Measurements from ENCODE around the gene KLHL30. TPM values are rescaled to one million over a fixed set of nuclear protein-coding genes. Genes with fewer than 3 reads are reported as not detected.

KLHL30 gene
- total RNA-seq, 1 experiment from 2014 or later = not detected

- Mint-ChIP-seq H3K27ac (no peak overlapping the region), H3K27me3 (ENCODE audit: low read depth) (no peaks in the 10 kb centered on the region; the same call in 1 of the 2 replicates), H3K4me3 (no peak overlapping the region), H3K4me1 (no peaks in the 10 kb centered on the region), H3K36me3 (ENCODE audit: insufficient read depth in 1 of 3, low read depth in 3 of 3) (no peaks in the 10 kb centered on the region), H3K9me3 (no peaks in the 10 kb centered on the region)
- H3K23ac ChIP-seq (ENCODE audit: insufficient read length, low read depth, low read length) = no peak overlapping the region
- H4K8ac ChIP-seq (replicated peaks; ENCODE audit: insufficient read length, low read depth, low read length) = no peak overlapping the region
- TF ChIP-seq, protein P1, sequence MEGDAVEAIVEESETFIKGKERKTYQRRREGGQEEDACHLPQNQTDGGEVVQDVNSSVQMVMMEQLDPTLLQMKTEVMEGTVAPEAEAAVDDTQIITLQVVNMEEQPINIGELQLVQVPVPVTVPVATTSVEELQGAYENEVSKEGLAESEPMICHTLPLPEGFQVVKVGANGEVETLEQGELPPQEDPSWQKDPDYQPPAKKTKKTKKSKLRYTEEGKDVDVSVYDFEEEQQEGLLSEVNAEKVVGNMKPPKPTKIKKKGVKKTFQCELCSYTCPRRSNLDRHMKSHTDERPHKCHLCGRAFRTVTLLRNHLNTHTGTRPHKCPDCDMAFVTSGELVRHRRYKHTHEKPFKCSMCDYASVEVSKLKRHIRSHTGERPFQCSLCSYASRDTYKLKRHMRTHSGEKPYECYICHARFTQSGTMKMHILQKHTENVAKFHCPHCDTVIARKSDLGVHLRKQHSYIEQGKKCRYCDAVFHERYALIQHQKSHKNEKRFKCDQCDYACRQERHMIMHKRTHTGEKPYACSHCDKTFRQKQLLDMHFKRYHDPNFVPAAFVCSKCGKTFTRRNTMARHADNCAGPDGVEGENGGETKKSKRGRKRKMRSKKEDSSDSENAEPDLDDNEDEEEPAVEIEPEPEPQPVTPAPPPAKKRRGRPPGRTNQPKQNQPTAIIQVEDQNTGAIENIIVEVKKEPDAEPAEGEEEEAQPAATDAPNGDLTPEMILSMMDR (conservative IDR thresholded peaks at IDR 0.05) = no peak
- no peak overlapping the region for H2AK5ac ChIP-seq (ENCODE audit: insufficient read length, low read length)
- H3K56ac ChIP-seq (ENCODE audit: insufficient read length, low read depth, low read length) = no peak overlapping the region
- H3K14ac ChIP-seq (ENCODE audit: insufficient read depth, low read length) = no peak overlapping the region
- no peak overlapping the region for H2BK15ac ChIP-seq (ENCODE audit: low read depth, low read length)
- WGBS (ENCODE audit: extremely low coverage, insufficient read length, low lambda C conversion rate) = no CpG with 5 or more reads among the region's 60 CpGs
- no peak overlapping the region for H3K18ac ChIP-seq (ENCODE audit: insufficient read length, low read depth, low read length)
- no peak overlapping the region for H3K4me2 ChIP-seq (ENCODE audit: insufficient read depth, insufficient read length, low read length)
- no peak overlapping the region for H4K91ac ChIP-seq (ENCODE audit: insufficient read length, low read depth, low read length)
- no peak overlapping the region for H3K4ac ChIP-seq (ENCODE audit: low read depth, low read length)
- H2BK120ac ChIP-seq (ENCODE audit: low read depth, low read length, poor library complexity, severe bottlenecking) = no peak overlapping the region
- H4K20me1 ChIP-seq (ENCODE audit: control insufficient read depth, insufficient read depth, insufficient read length) = peaks cover 2% of the 10 kb centered on the region
- H3K79me2 ChIP-seq (ENCODE audit: insufficient read depth, low read length) = no peaks in the 10 kb centered on the region
- H2BK20ac ChIP-seq (ENCODE audit: low read depth, low read length, poor library complexity, severe bottlenecking) = no peak overlapping the region
- no peak overlapping the region for H2AFZ ChIP-seq (ENCODE audit: low read length)
- DNase-seq = no peak
- H3K9ac ChIP-seq (ENCODE audit: extremely low read depth, insufficient read length, low read length) = no peak overlapping the region
- H3K23me2 ChIP-seq (ENCODE audit: insufficient read length, low read depth, low read length, poor library complexity, severe bottlenecking) = no peaks in the 10 kb centered on the region
- H2BK12ac ChIP-seq (ENCODE audit: insufficient read length, low read depth, low read length) = no peak overlapping the region
- H3K4me1 ChIP-seq (ENCODE audit: insufficient read depth, low read length) = no peaks in the 10 kb centered on the region
- no peaks in the 10 kb centered on the region for H3K9me3 ChIP-seq (ENCODE audit: control insufficient read depth, low read depth, low read length)
- H3K79me1 ChIP-seq (ENCODE audit: insufficient read depth, low read depth, low read length, poor library complexity, severe bottlenecking) = no peaks in the 10 kb centered on the region
- H3K27ac ChIP-seq (ENCODE audit: insufficient read length, low read depth, low read length) = no peak overlapping the region
- H4K5ac ChIP-seq (ENCODE audit: insufficient read length, low read depth, low read length) = no peak overlapping the region
- no peak overlapping the region for H3T11ph ChIP-seq (ENCODE audit: low read length)
- H2BK5ac ChIP-seq (ENCODE audit: insufficient read length, low read length) = no peak overlapping the region
- no peaks in the 10 kb centered on the region for H3K27me3 ChIP-seq (ENCODE audit: insufficient read depth, low read length)
These were observed 2.5 kb downstream of the KLHL30 start for GRCh38 chr2:238140721-238141540.
